ENCODE data around the gene IL19. TPM values are rescaled to one million over a fixed set of nuclear protein-coding genes. Genes with fewer than 3 reads are reported as not detected.

Gene IL19
- total RNA-seq, 1 donor from 2014 or later = not detected

- H2AFZ ChIP-seq (replicated peaks) = no peak overlapping the region
- peaks cover 4% of the 10 kb centered on the region for H3K4me1 ChIP-seq
- no peaks in the 10 kb centered on the region for H3K36me3 Mint-ChIP-seq
- peak; percentile 37 for DNase-seq (ENCODE audit: low spot score)
- H3K4me1 Mint-ChIP-seq = peaks cover 22% of the 10 kb centered on the region
- H3K27ac Mint-ChIP-seq = no peak overlapping the region
- no peaks in the 10 kb centered on the region for H3K9me3 ChIP-seq (ENCODE audit: low read depth)
- H3K4me3 ChIP-seq = no peak overlapping the region
- no peaks in the 10 kb centered on the region for H3F3A ChIP-seq (ENCODE audit: low read depth)
- no peaks in the 10 kb centered on the region for H3K27me3 ChIP-seq
- TF ChIP-seq CTCF (IDR thresholded peaks at IDR 0.05) (no peak), EZH2phosphoT487 (IDR thresholded peaks at IDR 0.05) (no peak), EZH2 (IDR thresholded peaks at IDR 0.05) (no peak)
- H3K4me3 Mint-ChIP-seq = no peak overlapping the region
- H3K4me2 ChIP-seq = no peak overlapping the region
- H3K9ac ChIP-seq = no peak overlapping the region
- no peaks in the 10 kb centered on the region for H3K79me2 ChIP-seq (ENCODE audit: low read depth)
- H4K20me1 ChIP-seq (ENCODE audit: low read depth) = no peaks in the 10 kb centered on the region
- no peaks in the 10 kb centered on the region for H3K27me3 Mint-ChIP-seq (ENCODE audit: insufficient read depth, low read depth)
- H3K27ac ChIP-seq = no peak overlapping the region
- no peaks in the 10 kb centered on the region for H3K36me3 ChIP-seq
- H3K9me3 Mint-ChIP-seq = no peaks in the 10 kb centered on the region
Observed at GRCh38 chr1:206842854-206843253, 72.3 kb downstream of the IL19 start.

- Histone ChIP-seq H3K9ac (no peak overlapping the region), H3K36me3 (no peaks in the 10 kb centered on the region), H3K4me3 (no peak overlapping the region), H2AFZ (replicated peaks) (no peak overlapping the region), H4K20me1 (ENCODE audit: low read depth) (no peaks in the 10 kb centered on the region), H3K4me1 (peaks cover 4% of the 10 kb centered on the region), H3K27ac (no peak overlapping the region), H3F3A (ENCODE audit: low read depth) (no peaks in the 10 kb centered on the region), H3K9me3 (ENCODE audit: low read depth) (no peaks in the 10 kb centered on the region), H3K27me3 (no peaks in the 10 kb centered on the region), H3K4me2 (no peak overlapping the region), H3K79me2 (ENCODE audit: low read depth) (no peaks in the 10 kb centered on the region)
- TF ChIP-seq CTCF (IDR thresholded peaks at IDR 0.05) (no peak), EZH2phosphoT487 (IDR thresholded peaks at IDR 0.05) (no peak), EZH2 (IDR thresholded peaks at IDR 0.05) (no peak)
- DNase-seq (ENCODE audit: low spot score) = no peak
- no peak overlapping the region for H3K4me3 Mint-ChIP-seq
- peaks cover 2% of the 10 kb centered on the region for H3K9me3 Mint-ChIP-seq
- peaks cover 20% of the 10 kb centered on the region for H3K4me1 Mint-ChIP-seq
- H3K27ac Mint-ChIP-seq = peak overlapping the region; percentile 88
- H3K36me3 Mint-ChIP-seq = no peaks in the 10 kb centered on the region
- H3K27me3 Mint-ChIP-seq (ENCODE audit: insufficient read depth, low read depth) = no peaks in the 10 kb centered on the region
Observed at GRCh38 chr1:206843626-206844025, 73.1 kb downstream of the IL19 start.

- Mint-ChIP-seq H3K4me3 (no peak overlapping the region), H3K9me3 (peaks cover 9% of the 10 kb centered on the region)
Observed at GRCh38 chr1:206846487-206846886, 75.9 kb downstream of the IL19 start.

More at GRCh38 chr1:206846487-206846886, 75.9 kb downstream of the IL19 start:
- no peaks in the 10 kb centered on the region for H3K27me3 ChIP-seq
- TF ChIP-seq EZH2phosphoT487 (IDR thresholded peaks at IDR 0.05) = no peak
- TF ChIP-seq EZH2 (IDR thresholded peaks at IDR 0.05) = no peak
- TF ChIP-seq CTCF (IDR thresholded peaks at IDR 0.05) = no peak
- Mint-ChIP-seq H3K4me1 (peaks cover 18% of the 10 kb centered on the region), H3K27ac (no peak overlapping the region), H3K27me3 (ENCODE audit: insufficient read depth, low read depth) (no peaks in the 10 kb centered on the region), H3K36me3 (no peaks in the 10 kb centered on the region)
- H3K79me2 ChIP-seq (ENCODE audit: low read depth) = no peaks in the 10 kb centered on the region
- H3K4me1 ChIP-seq = peaks cover 4% of the 10 kb centered on the region
- H3K9ac ChIP-seq = no peak overlapping the region
- H3F3A ChIP-seq (ENCODE audit: low read depth) = no peaks in the 10 kb centered on the region
- no peak for DNase-seq (ENCODE audit: low spot score)
- H3K27ac ChIP-seq = no peak overlapping the region
- no peaks in the 10 kb centered on the region for H3K36me3 ChIP-seq
- H3K9me3 ChIP-seq (ENCODE audit: low read depth) = no peaks in the 10 kb centered on the region
- no peaks in the 10 kb centered on the region for H4K20me1 ChIP-seq (ENCODE audit: low read depth)
- no peak overlapping the region for H3K4me3 ChIP-seq
- no peak overlapping the region for H2AFZ ChIP-seq (replicated peaks)
- H3K4me2 ChIP-seq = no peak overlapping the region
